Cardiac muscle cell (in vitro differentiated cells and primary cell): ENCODE results near the gene SNX7. TPM values are rescaled to one million over a fixed set of nuclear protein-coding genes. Genes with fewer than 3 reads are reported as not detected.

Experiments used
- DNase-seq, 2 donors: peaks; one replicate each; pipeline versions ENCODE4 v3.0.0 to v3.0.0-alpha.2; 2010 to 2017; ENCODE audit warnings: low read depth in 1 of 2, low spot score in 1 of 2
- H3K27ac ChIP-seq: fragments of 200-600 bp; sonication (generic); 2 replicates; pipeline ENCODE4 v1.5.1; 2016
- H3K27me3 ChIP-seq: fragments of 200-600 bp; sonication (generic); 2 replicates; pipeline ENCODE4 v1.6.0; 2016; ENCODE audit warnings: control low read depth
- H3K36me3 ChIP-seq: fragments of 200-600 bp; sonication (generic); 2 replicates; pipeline ENCODE4 v1.5.1; 2016; ENCODE audit warnings: control low read depth
- H3K4me1 ChIP-seq: fragments of 200-600 bp; sonication (generic); 2 replicates; pipeline ENCODE4 v1.8.1; 2017; ENCODE audit warnings: low read depth, mild to moderate bottlenecking, mixed run types
- H3K4me3 ChIP-seq: fragments of 200-600 bp; sonication (generic); 2 replicates; pipeline ENCODE4 v1.5.1; 2016; ENCODE audit warnings: mild to moderate bottlenecking
- H3K9me3 ChIP-seq: fragments of 200-600 bp; sonication (generic); 2 replicates; pipeline ENCODE4 v1.5.1; 2017; ENCODE audit warnings: low read depth, mild to moderate bottlenecking, control low read depth
- CTCF ChIP-seq: IDR thresholded peaks from 2 replicates; pipeline ENCODE4 v1.5.1; 2012; ENCODE audit warnings: low read depth, mild to moderate bottlenecking, low read length
- polyA plus RNA-seq: library from polyadenylated mRNA; unstranded; fragments of >200 nt; fragmentation: Nextera tagmentation; extraction: Ambion mirVana; gene quantifications from 2 replicates; pipeline ENCODE4 v1.2.1, GENCODE V29; 2016
- total RNA-seq: library from RNA; depleted of rRNA; stranded (reverse); fragments of >200 nt; gene quantifications from 2 replicates; pipeline ENCODE4 v1.2.3, GENCODE V29; 2016

Gene SNX7, protein sequence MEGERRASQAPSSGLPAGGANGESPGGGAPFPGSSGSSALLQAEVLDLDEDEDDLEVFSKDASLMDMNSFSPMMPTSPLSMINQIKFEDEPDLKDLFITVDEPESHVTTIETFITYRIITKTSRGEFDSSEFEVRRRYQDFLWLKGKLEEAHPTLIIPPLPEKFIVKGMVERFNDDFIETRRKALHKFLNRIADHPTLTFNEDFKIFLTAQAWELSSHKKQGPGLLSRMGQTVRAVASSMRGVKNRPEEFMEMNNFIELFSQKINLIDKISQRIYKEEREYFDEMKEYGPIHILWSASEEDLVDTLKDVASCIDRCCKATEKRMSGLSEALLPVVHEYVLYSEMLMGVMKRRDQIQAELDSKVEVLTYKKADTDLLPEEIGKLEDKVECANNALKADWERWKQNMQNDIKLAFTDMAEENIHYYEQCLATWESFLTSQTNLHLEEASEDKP
- total RNA-seq, result 16.9 and 20.6 TPM in 2 replicates
- 35.9 and 42.2 TPM in 2 replicates for polyA plus RNA-seq

GRCh38 chr1:98661544-98662355 is at the start of gene SNX7:
SNX7 (plus strand) TSS chr1:98661721; CDS start chr1:98661732, 11 bp downstream.
- Histone ChIP-seq H3K4me1 (peaks cover 4% of the 10 kb centered on the region), H3K27ac (peak within 1 kb of the TSS; percentile 21), H3K9me3 (no peaks in the 10 kb centered on the region), H3K36me3 (no peaks in the 10 kb centered on the region), H3K27me3 (no peaks in the 10 kb centered on the region), H3K4me3 (peak within 1 kb of the TSS; percentile 77)
- DNase-seq, result peak; percentile 88 to 92
- peak; percentile 21 for TF ChIP-seq CTCF

GRCh38 chr1:98637316-98637715 is 24.2 kb upstream of the SNX7 start:
- no peaks in the 10 kb centered on the region for H3K27me3 ChIP-seq
- no peak overlapping the region for H3K27ac ChIP-seq
- H3K36me3 ChIP-seq, result no peaks in the 10 kb centered on the region
- no peak for DNase-seq
- no peak for TF ChIP-seq CTCF
- no peak overlapping the region for H3K4me3 ChIP-seq
- no peaks in the 10 kb centered on the region for H3K9me3 ChIP-seq
- no peaks in the 10 kb centered on the region for H3K4me1 ChIP-seq

DNA sequence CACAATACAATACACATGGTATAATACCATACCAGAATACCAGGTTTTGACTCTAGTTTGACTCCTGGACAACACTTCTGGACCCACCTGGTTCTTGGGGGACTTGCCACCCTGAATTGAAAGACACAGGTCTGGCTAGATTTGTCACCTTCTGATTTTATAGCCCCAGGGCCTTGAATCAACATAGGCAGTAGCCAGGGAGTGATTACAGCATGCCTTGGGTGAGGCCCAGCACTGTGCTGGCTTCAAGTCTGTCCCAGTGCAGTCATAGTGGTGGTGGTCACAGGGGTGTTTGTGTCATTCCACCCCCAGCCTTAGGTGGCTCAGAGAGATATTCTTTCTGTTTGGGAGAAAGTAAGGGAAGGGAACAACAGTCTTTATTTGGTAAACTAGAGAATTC is 23.3 kb upstream of the SNX7 start:
- no peaks in the 10 kb centered on the region for H3K4me1 ChIP-seq
- TF ChIP-seq CTCF, result no peak
- DNase-seq, result no peak
- no peaks in the 10 kb centered on the region for H3K36me3 ChIP-seq
- H3K9me3 ChIP-seq, result no peaks in the 10 kb centered on the region
- no peaks in the 10 kb centered on the region for H3K27me3 ChIP-seq
- no peak overlapping the region for H3K27ac ChIP-seq
- H3K4me3 ChIP-seq, result no peak overlapping the region

DNA sequence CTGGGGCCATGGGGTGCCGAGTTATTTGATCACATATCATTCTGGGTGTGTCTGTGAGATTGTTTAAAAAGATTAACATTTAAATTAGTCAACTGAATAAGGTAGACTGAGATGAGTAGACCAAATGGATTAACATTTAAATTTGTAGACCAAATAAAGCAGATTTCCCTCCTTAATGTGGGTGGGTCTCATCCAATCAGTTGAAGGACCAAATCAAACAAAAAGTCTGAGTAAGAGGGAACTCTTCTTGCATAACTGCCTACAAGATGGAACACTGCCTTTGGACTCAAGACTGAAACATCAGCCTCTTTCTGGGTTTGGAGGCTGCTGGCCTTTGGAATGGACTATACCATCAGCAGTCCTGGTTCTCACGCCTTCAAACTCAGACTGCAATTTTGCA is 17.0 kb upstream of the SNX7 start:
- no peaks in the 10 kb centered on the region for H3K9me3 ChIP-seq
- no peak overlapping the region for H3K4me3 ChIP-seq
- no peaks in the 10 kb centered on the region for H3K27me3 ChIP-seq
- H3K27ac ChIP-seq, result no peak overlapping the region
- no peaks in the 10 kb centered on the region for H3K36me3 ChIP-seq
- no peak for TF ChIP-seq CTCF
- DNase-seq, result no peak
- H3K4me1 ChIP-seq, result no peaks in the 10 kb centered on the region

- DNase-seq, result no peak
- H3K27me3 ChIP-seq, result no peaks in the 10 kb centered on the region
- H3K9me3 ChIP-seq, result no peaks in the 10 kb centered on the region
- H3K4me1 ChIP-seq, result no peaks in the 10 kb centered on the region
- no peak for TF ChIP-seq CTCF
- no peaks in the 10 kb centered on the region for H3K36me3 ChIP-seq
- no peak overlapping the region for H3K27ac ChIP-seq
- no peak overlapping the region for H3K4me3 ChIP-seq
Observed at GRCh38 chr1:98651116-98651632, 10.3 kb upstream of the SNX7 start.
